ENCODE data around the gene PHF5A. TPM values are rescaled to one million over a fixed set of nuclear protein-coding genes. Genes with fewer than 3 reads are reported as not detected.

PHF5A gene
- total and polyA plus RNA-seq, 2 donors (not counting 1 experiment from before 2014, with no cell fraction given): 61.5 to 63.3 TPM

DNA sequence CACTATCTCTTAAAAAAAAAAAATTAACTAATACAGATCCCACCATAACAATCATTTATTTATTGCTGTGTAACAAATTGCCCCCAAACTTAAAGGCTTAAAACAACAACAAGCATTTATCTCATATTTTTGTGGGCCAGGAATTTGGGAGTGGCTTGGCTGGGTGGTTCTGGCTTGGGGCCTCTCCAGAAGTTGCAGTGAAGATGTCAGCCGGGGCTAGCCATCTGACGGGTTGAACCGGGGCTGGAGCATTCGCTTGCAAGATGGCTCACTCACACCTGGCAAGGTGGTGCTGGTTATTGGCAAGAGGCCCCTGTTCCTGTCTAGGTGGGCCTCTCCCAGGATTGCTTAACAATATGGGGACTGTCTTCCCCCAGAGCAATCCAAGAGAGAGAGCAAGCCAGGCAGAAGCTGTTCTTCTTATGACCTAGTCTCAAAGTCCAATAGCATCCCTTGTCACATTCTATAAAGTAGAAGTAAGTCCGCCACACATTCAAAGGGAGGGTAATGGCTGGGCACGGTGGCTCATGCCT, 29.9 kb upstream of the PHF5A start:
- Histone ChIP-seq H3K4me1 (ENCODE audit: control insufficient read depth, extremely low read depth, insufficient read depth, low read length) (no peaks in the 10 kb centered on the region), H3K27ac (ENCODE audit: insufficient read depth, low read length) (no peak overlapping the region), H3K9ac (ENCODE audit: insufficient read depth, low read length) (no peak overlapping the region), H3K27me3 (ENCODE audit: control insufficient read depth, insufficient read depth, low read length) (no peaks in the 10 kb centered on the region), H3K9me3 (ENCODE audit: control insufficient read depth, insufficient read depth, low read depth, low read length) (no peaks in the 10 kb centered on the region), H2AFZ (ENCODE audit: low read length) (no peak overlapping the region), H3K36me3 (ENCODE audit: control insufficient read depth, insufficient read depth, low read length) (peaks cover 7% of the 10 kb centered on the region), H3K4me2 (ENCODE audit: extremely low read depth, insufficient read depth, low read length) (no peak overlapping the region), H3K4me3 (replicated peaks in 1 of 4; ENCODE audit: control extremely low read depth in 1 of 4, insufficient read depth in 1 of 4, low read depth in 3 of 4, low read length in 4 of 4) (no peak overlapping the region), H3K79me2 (ENCODE audit: control insufficient read depth, insufficient read depth, low read length) (no peaks in the 10 kb centered on the region), H4K20me1 (ENCODE audit: control insufficient read depth, extremely low read depth, insufficient read depth, low read length) (no peaks in the 10 kb centered on the region)
- DNase-seq (ENCODE audit: low read depth in 2 of 2): no peak
- TF ChIP-seq, protein P1, sequence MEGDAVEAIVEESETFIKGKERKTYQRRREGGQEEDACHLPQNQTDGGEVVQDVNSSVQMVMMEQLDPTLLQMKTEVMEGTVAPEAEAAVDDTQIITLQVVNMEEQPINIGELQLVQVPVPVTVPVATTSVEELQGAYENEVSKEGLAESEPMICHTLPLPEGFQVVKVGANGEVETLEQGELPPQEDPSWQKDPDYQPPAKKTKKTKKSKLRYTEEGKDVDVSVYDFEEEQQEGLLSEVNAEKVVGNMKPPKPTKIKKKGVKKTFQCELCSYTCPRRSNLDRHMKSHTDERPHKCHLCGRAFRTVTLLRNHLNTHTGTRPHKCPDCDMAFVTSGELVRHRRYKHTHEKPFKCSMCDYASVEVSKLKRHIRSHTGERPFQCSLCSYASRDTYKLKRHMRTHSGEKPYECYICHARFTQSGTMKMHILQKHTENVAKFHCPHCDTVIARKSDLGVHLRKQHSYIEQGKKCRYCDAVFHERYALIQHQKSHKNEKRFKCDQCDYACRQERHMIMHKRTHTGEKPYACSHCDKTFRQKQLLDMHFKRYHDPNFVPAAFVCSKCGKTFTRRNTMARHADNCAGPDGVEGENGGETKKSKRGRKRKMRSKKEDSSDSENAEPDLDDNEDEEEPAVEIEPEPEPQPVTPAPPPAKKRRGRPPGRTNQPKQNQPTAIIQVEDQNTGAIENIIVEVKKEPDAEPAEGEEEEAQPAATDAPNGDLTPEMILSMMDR (conservative IDR thresholded peaks at IDR 0.05 in 1 of 2, IDR thresholded peaks at IDR 0.05 in 1 of 2; ENCODE audit: low read depth in 1 of 2, low read length in 2 of 2): no peak
- TF ChIP-seq EZH2 (IDR thresholded peaks at IDR 0.05; ENCODE audit: low read length, missing control alignments): no peak

DNA sequence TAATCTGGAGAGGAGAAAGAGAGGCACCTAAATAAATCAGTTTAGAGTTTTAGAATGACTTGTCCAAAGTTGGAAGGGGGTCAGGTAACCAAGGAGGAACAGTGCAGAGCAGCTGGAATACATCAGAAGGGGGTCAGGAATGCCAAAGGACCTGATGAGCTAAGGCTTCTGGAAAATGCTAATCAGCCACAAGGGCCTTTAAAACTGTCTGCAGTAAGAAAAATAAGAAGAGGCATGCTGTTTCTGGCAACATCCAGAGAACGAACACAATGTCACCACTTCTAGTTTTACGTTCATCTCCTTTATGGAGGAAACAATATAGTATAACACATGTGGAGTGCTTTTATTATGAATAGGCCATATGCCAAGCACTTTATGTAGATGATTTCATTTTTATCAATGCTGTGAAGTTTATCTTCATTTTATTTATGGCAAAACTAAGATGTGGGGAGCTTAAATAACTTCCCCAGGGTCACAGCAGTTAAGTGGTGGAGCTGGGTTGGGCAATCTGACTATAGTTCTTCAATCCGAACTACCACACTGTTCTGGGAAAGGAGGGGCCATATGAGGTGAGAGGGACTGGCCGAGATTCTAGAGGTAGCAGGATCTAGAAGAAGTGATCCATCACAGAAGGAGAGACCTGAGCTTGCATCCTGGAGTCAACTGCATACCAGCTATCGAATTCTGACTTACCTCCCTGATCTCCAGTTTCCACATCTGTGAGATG, 23.0 kb upstream of the PHF5A start:
- Histone ChIP-seq H3K9me3 (ENCODE audit: control insufficient read depth, insufficient read depth, low read depth, low read length) (no peaks in the 10 kb centered on the region), H4K20me1 (ENCODE audit: control insufficient read depth, extremely low read depth, insufficient read depth, low read length) (no peaks in the 10 kb centered on the region), H2AFZ (ENCODE audit: low read length) (no peak overlapping the region), H3K27me3 (ENCODE audit: control insufficient read depth, insufficient read depth, low read length) (no peaks in the 10 kb centered on the region), H3K4me1 (ENCODE audit: control insufficient read depth, extremely low read depth, insufficient read depth, low read length) (peaks cover 6% of the 10 kb centered on the region), H3K4me2 (ENCODE audit: extremely low read depth, insufficient read depth, low read length) (no peak overlapping the region), H3K4me3 (replicated peaks in 1 of 4; ENCODE audit: control extremely low read depth in 1 of 4, insufficient read depth in 1 of 4, low read depth in 3 of 4, low read length in 4 of 4) (no peak overlapping the region), H3K9ac (ENCODE audit: insufficient read depth, low read length) (no peak overlapping the region), H3K79me2 (ENCODE audit: control insufficient read depth, insufficient read depth, low read length) (peaks cover 18% of the 10 kb centered on the region), H3K27ac (ENCODE audit: insufficient read depth, low read length) (no peak overlapping the region), H3K36me3 (ENCODE audit: control insufficient read depth, insufficient read depth, low read length) (no peaks in the 10 kb centered on the region)
- peak; percentile 16 to 52 for DNase-seq (ENCODE audit: low read depth in 2 of 2)
- no peak for TF ChIP-seq EZH2 (IDR thresholded peaks at IDR 0.05; ENCODE audit: low read length, missing control alignments)
- TF ChIP-seq, protein P1 (conservative IDR thresholded peaks at IDR 0.05 in 1 of 2, IDR thresholded peaks at IDR 0.05 in 1 of 2; ENCODE audit: low read depth in 1 of 2, low read length in 2 of 2): no peak

- no peak overlapping the region for H3K27ac ChIP-seq (ENCODE audit: insufficient read depth, low read length)
- peaks cover 6% of the 10 kb centered on the region for H3K4me1 ChIP-seq (ENCODE audit: control insufficient read depth, extremely low read depth, insufficient read depth, low read length)
- DNase-seq (ENCODE audit: low read depth in 2 of 2): no peak
- H2AFZ ChIP-seq (ENCODE audit: low read length): no peak overlapping the region
- H3K4me2 ChIP-seq (ENCODE audit: extremely low read depth, insufficient read depth, low read length): no peak overlapping the region
- H3K9ac ChIP-seq (ENCODE audit: insufficient read depth, low read length): no peak overlapping the region
- no peak overlapping the region for H3K4me3 ChIP-seq (replicated peaks in 1 of 4; ENCODE audit: control extremely low read depth in 1 of 4, insufficient read depth in 1 of 4, low read depth in 3 of 4, low read length in 4 of 4)
- no peaks in the 10 kb centered on the region for H3K9me3 ChIP-seq (ENCODE audit: control insufficient read depth, insufficient read depth, low read depth, low read length)
- no peaks in the 10 kb centered on the region for H3K36me3 ChIP-seq (ENCODE audit: control insufficient read depth, insufficient read depth, low read length)
- peaks cover 30% of the 10 kb centered on the region for H3K79me2 ChIP-seq (ENCODE audit: control insufficient read depth, insufficient read depth, low read length)
- no peaks in the 10 kb centered on the region for H4K20me1 ChIP-seq (ENCODE audit: control insufficient read depth, extremely low read depth, insufficient read depth, low read length)
- no peaks in the 10 kb centered on the region for H3K27me3 ChIP-seq (ENCODE audit: control insufficient read depth, insufficient read depth, low read length)
- TF ChIP-seq, protein P1 (conservative IDR thresholded peaks at IDR 0.05 in 1 of 2, IDR thresholded peaks at IDR 0.05 in 1 of 2; ENCODE audit: low read depth in 1 of 2, low read length in 2 of 2): no peak
- TF ChIP-seq EZH2 (IDR thresholded peaks at IDR 0.05; ENCODE audit: low read length, missing control alignments): no peak
Measured at GRCh38 chr22:41488596-41489385, 20.3 kb upstream of the PHF5A start.

All from fibroblast of lung (primary cell).